Endothelial cell of umbilical vein (primary cell): Measurements from ENCODE around the gene WAPL.

ENCODE experiments used
- CTCF ChIP-seq, 2 donors: IDR thresholded peaks; 1 replicate in 1 of 2; 2 replicates in 1 of 2; pipeline ENCODE4 v1.5.1; 2011; ENCODE audit warnings: low read length in 2 of 2, mild to moderate bottlenecking in 2 of 2, moderate library complexity in 2 of 2, control low read depth in 1 of 2, inconsistent platforms in 1 of 2, low read depth in 1 of 2; ENCODE audit not compliant: insufficient read depth in 1 of 2; ENCODE audit errors: extremely low read depth in 1 of 2
- EZH2 ChIP-seq: IDR thresholded peaks from 2 replicates; pipeline ENCODE4 v1.6.1; 2012; ENCODE audit warnings: borderline replicate concordance, low read depth, mild to moderate bottlenecking, moderate library complexity, low read length, inconsistent platforms; ENCODE audit not compliant: severe bottlenecking
- FOS ChIP-seq: IDR thresholded peaks from 2 replicates; pipeline ENCODE4 v1.6.1; 2011; ENCODE audit warnings: mild to moderate bottlenecking, low read length, moderate library complexity, borderline replicate concordance; ENCODE audit not compliant: insufficient read depth
- GATA2 ChIP-seq: IDR thresholded peaks from 2 replicates; pipeline ENCODE4 v1.7.0; 2011; ENCODE audit warnings: low read depth, mild to moderate bottlenecking, moderate library complexity, mixed read lengths, low read length; ENCODE audit not compliant: insufficient read length, insufficient read depth
- POLR2A ChIP-seq: IDR thresholded peaks from 2 replicates; pipeline ENCODE4 v1.6.1; 2012; ENCODE audit warnings: low read depth, mild to moderate bottlenecking, control low read depth, low read length
- POLR2AphosphoS5 ChIP-seq: IDR thresholded peaks from 2 replicates; pipeline ENCODE4 v1.6.1; 2012; ENCODE audit warnings: low read depth, mild to moderate bottlenecking, control low read depth, low read length, moderate library complexity; ENCODE audit not compliant: insufficient read depth

- TF ChIP-seq GATA2 (no peak), CTCF (IDR thresholded peaks at IDR 0.05; ENCODE audit: extremely low read depth in 1 of 2, insufficient read depth in 1 of 2, low read depth in 1 of 2, low read length in 2 of 2) (no peak), EZH2 (no peak), POLR2A (no peak), POLR2AphosphoS5 (no peak), FOS (no peak)
Observed at GRCh38 chr10:86410542-86411124, 111.0 kb downstream of the WAPL start.
